ENCODE results near the gene POLR1B. TPM values are rescaled to one million over a fixed set of nuclear protein-coding genes. Genes with fewer than 3 reads are reported as not detected.
"Not testable (repeated sequence)": the region's sequence is repeated elsewhere in the genome, so short reads cannot be mapped to it uniquely, and the experiment has no call there.

The POLR1B gene
- polyA plus RNA-seq, 2 donors: 5.7 to 7.5 TPM

GRCh38 chr2:112539306-112539705, 3.0 kb upstream of the POLR1B start:
- Histone ChIP-seq H3K36me3 (ENCODE audit: control insufficient read depth in 2 of 2, insufficient read depth in 2 of 2, low read length in 1 of 2) (no peaks in the 10 kb centered on the region), H3K4me3 (ENCODE audit: low read depth in 1 of 2, low read length in 2 of 2) (no peak overlapping the region), H3K4me1 (ENCODE audit: control insufficient read depth in 2 of 2, insufficient read depth in 2 of 2, low read length in 1 of 2) (peaks cover 0 to 6% of the 10 kb centered on the region in 2 donors), H3K9me3 (ENCODE audit: control insufficient read depth in 2 of 2, insufficient read depth in 1 of 2, low read depth in 1 of 2, low read length in 1 of 2) (no peaks in the 10 kb centered on the region), H3K27me3 (ENCODE audit: control insufficient read depth in 1 of 2, insufficient read depth in 2 of 2, low read length in 2 of 2) (no peaks in the 10 kb centered on the region), H3K27ac (ENCODE audit: low read depth in 2 of 2, low read length in 1 of 2) (no peak overlapping the region)
- WGBS, 2 donors: 57 to 66% methylated on average over 2 of the region's 2 CpGs

- 44 to 45% methylated on average over 2 of the region's 2 CpGs for WGBS, 2 donors
- Histone ChIP-seq H3K4me1 (ENCODE audit: control insufficient read depth in 2 of 2, insufficient read depth in 2 of 2, low read length in 1 of 2) (peaks cover 0 to 6% of the 10 kb centered on the region in 2 donors), H3K9me3 (ENCODE audit: control insufficient read depth in 2 of 2, insufficient read depth in 1 of 2, low read depth in 1 of 2, low read length in 1 of 2) (no peaks in the 10 kb centered on the region), H3K27ac (ENCODE audit: low read depth in 2 of 2, low read length in 1 of 2) (no peak overlapping the region), H3K27me3 (ENCODE audit: control insufficient read depth in 1 of 2, insufficient read depth in 2 of 2, low read length in 2 of 2) (no peaks in the 10 kb centered on the region), H3K4me3 (ENCODE audit: low read depth in 1 of 2, low read length in 2 of 2) (no peak overlapping the region), H3K36me3 (ENCODE audit: control insufficient read depth in 2 of 2, insufficient read depth in 2 of 2, low read length in 1 of 2) (no peaks in the 10 kb centered on the region)
Measured at GRCh38 chr2:112540906-112541305, 1.4 kb upstream of the POLR1B start.

DNA sequence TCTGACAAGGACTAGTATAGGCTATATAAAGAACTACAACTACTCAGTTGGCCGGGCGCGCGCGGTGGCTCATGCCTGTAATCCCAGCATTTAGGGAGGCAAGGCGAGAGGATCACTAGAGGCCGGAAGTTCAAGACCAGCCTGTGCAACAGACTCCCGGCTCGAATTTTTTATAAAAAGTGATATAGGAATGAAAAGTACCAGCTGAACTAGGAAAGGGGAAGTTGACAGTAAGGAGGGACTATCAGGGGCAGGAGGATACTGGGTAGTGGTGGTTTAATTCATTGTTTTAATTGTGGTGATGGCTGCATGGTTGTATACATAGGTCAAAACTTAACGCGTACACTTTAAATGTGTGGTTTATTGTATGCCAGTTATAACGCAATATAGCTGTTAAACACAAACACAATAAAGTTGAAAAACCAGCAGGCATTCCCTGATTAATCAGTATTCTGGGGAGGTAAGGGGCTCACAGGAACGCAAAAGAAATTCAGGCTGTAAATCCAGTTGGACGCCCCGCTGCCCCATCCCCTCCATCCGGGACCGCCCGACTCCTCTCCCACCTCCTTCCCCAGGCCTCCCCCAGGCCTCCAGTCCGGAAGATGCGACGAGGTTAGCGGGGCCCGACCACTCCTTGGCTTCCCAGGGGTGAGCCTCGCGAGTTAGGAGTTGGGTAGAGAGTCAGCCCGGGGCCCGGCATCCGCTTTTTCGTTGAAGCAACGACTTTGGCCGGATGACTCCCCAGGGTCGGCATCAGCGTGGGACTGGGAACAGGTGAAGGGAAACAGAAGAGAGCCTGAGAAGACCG, 746 bp upstream of the POLR1B start:
- Histone ChIP-seq H3K4me3 (ENCODE audit: low read depth in 1 of 2, low read length in 2 of 2) (peak overlapping the region; percentile 73 to 75), H3K36me3 (ENCODE audit: control insufficient read depth in 2 of 2, insufficient read depth in 2 of 2, low read length in 1 of 2) (peaks cover 0 to 2% of the 10 kb centered on the region in 2 donors), H3K27me3 (ENCODE audit: control insufficient read depth in 1 of 2, insufficient read depth in 2 of 2, low read length in 2 of 2) (no peaks in the 10 kb centered on the region), H3K27ac (ENCODE audit: low read depth in 2 of 2, low read length in 1 of 2) (peak overlapping the region; percentile 89 to 95), H3K4me1 (ENCODE audit: control insufficient read depth in 2 of 2, insufficient read depth in 2 of 2, low read length in 1 of 2) (peaks cover 0 to 6% of the 10 kb centered on the region in 2 donors), H3K9me3 (ENCODE audit: control insufficient read depth in 2 of 2, insufficient read depth in 1 of 2, low read depth in 1 of 2, low read length in 1 of 2) (no peaks in the 10 kb centered on the region)
- 16 to 19% methylated on average over 34 of the region's 34 CpGs for WGBS, 2 donors

- H3K27ac ChIP-seq (ENCODE audit: low read depth in 2 of 2, low read length in 1 of 2): peak overlapping the region in 1 of 2 donors; percentile 21
- H3K4me1 ChIP-seq (ENCODE audit: control insufficient read depth in 2 of 2, insufficient read depth in 2 of 2, low read length in 1 of 2): peaks cover 0 to 6% of the 10 kb centered on the region in 2 donors
- peak overlapping the region; percentile 73 to 75 for H3K4me3 ChIP-seq (ENCODE audit: low read depth in 1 of 2, low read length in 2 of 2)
- no peaks in the 10 kb centered on the region for H3K9me3 ChIP-seq (ENCODE audit: control insufficient read depth in 2 of 2, insufficient read depth in 1 of 2, low read depth in 1 of 2, low read length in 1 of 2)
- H3K27me3 ChIP-seq (ENCODE audit: control insufficient read depth in 1 of 2, insufficient read depth in 2 of 2, low read length in 2 of 2): no peaks in the 10 kb centered on the region
- 4% methylated on average over 18 of the region's 18 CpGs for WGBS, 2 donors
- H3K36me3 ChIP-seq (ENCODE audit: control insufficient read depth in 2 of 2, insufficient read depth in 2 of 2, low read length in 1 of 2): peaks cover 0 to 7% of the 10 kb centered on the region in 2 donors
Measured at GRCh38 chr2:112542984-112543661, 858 bp downstream of the POLR1B start.

DNA sequence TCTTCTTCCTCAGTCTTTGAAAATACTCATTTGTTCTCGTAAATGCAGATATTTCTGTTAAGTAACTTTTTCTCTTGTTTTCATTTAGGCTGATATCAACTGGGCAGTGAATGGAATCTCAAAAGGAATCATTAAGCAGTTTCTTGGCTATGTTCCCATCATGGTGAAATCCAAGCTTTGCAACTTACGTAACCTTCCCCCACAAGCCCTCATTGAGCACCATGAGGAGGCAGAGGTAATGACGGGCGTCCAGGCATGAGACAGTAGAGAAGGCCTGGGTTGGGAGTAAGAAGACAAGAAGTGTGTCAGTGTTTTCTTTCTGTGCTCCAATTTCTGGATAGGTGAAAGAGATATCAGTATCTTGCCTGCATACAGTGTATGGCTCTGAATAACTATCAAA, 5.1 kb downstream of the POLR1B start:
- Histone ChIP-seq H3K4me1 (ENCODE audit: control insufficient read depth in 2 of 2, insufficient read depth in 2 of 2, low read length in 1 of 2) (peaks cover 0 to 6% of the 10 kb centered on the region in 2 donors), H3K4me3 (ENCODE audit: low read depth in 1 of 2, low read length in 2 of 2) (no peak overlapping the region), H3K9me3 (ENCODE audit: control insufficient read depth in 2 of 2, insufficient read depth in 1 of 2, low read depth in 1 of 2, low read length in 1 of 2) (no peaks in the 10 kb centered on the region), H3K27ac (ENCODE audit: low read depth in 2 of 2, low read length in 1 of 2) (no peak overlapping the region), H3K27me3 (ENCODE audit: control insufficient read depth in 1 of 2, insufficient read depth in 2 of 2, low read length in 2 of 2) (no peaks in the 10 kb centered on the region), H3K36me3 (ENCODE audit: control insufficient read depth in 2 of 2, insufficient read depth in 2 of 2, low read length in 1 of 2) (peaks cover 8 to 14% of the 10 kb centered on the region in 2 donors)
- WGBS, 2 donors: 84 to 87% methylated on average over 4 of the region's 4 CpGs

DNA sequence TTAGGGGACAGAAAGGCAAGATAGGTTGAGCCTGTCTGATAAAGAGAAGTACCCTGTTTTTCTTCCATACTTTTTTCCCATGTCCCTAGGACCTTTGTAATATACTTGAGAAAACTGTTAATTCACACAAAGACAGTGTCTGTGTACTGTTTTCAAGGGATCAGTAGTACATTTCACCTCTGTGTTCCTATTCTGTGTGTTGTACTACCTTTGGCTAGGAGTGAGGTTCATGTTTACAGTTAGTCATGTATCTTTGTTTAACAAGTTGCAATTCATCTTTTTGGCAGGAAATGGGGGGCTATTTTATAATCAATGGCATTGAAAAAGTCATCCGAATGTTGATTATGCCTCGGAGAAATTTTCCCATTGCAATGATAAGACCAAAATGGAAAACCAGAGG, 6.7 kb downstream of the POLR1B start:
- peaks cover 12 to 18% of the 10 kb centered on the region in 2 donors for H3K36me3 ChIP-seq (ENCODE audit: control insufficient read depth in 2 of 2, insufficient read depth in 2 of 2, low read length in 1 of 2)
- 94 to 97% methylated on average over 2 of the region's 2 CpGs for WGBS, 2 donors
- H3K27ac ChIP-seq (ENCODE audit: low read depth in 2 of 2, low read length in 1 of 2): no peak overlapping the region

GRCh38 chr2:112566104-112566503, 23.8 kb downstream of the POLR1B start:
- Histone ChIP-seq H3K4me1 (ENCODE audit: control insufficient read depth in 2 of 2, insufficient read depth in 2 of 2, low read length in 1 of 2) (no peaks in the 10 kb centered on the region), H3K4me3 (ENCODE audit: low read depth in 1 of 2, low read length in 2 of 2) (no peak overlapping the region), H3K27ac (ENCODE audit: low read depth in 2 of 2, low read length in 1 of 2) (no peak overlapping the region), H3K36me3 (ENCODE audit: control insufficient read depth in 2 of 2, insufficient read depth in 2 of 2, low read length in 1 of 2) (peaks cover 14 to 23% of the 10 kb centered on the region in 2 donors), H3K9me3 (ENCODE audit: control insufficient read depth in 2 of 2, insufficient read depth in 1 of 2, low read depth in 1 of 2, low read length in 1 of 2) (no peaks in the 10 kb centered on the region), H3K27me3 (ENCODE audit: control insufficient read depth in 1 of 2, insufficient read depth in 2 of 2, low read length in 2 of 2) (no peaks in the 10 kb centered on the region)
- 80 to 84% methylated on average over 3 of the region's 3 CpGs for WGBS, 2 donors

More for the DNA sequence above, 6.7 kb downstream of the POLR1B start:
- Histone ChIP-seq H3K27me3 (ENCODE audit: control insufficient read depth in 1 of 2, insufficient read depth in 2 of 2, low read length in 2 of 2) (no peaks in the 10 kb centered on the region), H3K4me3 (ENCODE audit: low read depth in 1 of 2, low read length in 2 of 2) (no peak overlapping the region), H3K9me3 (ENCODE audit: control insufficient read depth in 2 of 2, insufficient read depth in 1 of 2, low read depth in 1 of 2, low read length in 1 of 2) (no peaks in the 10 kb centered on the region), H3K4me1 (ENCODE audit: control insufficient read depth in 2 of 2, insufficient read depth in 2 of 2, low read length in 1 of 2) (no peaks in the 10 kb centered on the region)

DNA sequence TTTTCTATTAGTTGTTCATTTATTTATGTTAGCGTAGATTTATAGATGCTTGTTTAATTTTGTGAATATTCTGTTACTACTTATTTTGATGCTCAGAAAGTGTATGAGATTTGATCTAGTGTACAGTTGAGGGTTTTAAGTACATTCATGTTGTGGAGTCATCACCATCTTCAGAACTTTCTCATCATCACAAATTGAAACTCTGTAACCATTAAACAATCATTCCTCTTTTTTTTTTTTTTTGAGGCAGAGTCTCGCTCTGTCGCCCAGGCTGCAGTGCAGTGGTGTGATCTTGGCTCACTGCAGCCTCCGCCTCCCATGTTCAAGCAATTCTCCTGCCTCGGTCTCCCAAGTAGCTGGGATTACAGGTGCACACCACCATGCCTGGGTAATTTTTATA, 24.2 kb downstream of the POLR1B start:
- H3K27me3 ChIP-seq (ENCODE audit: control insufficient read depth in 1 of 2, insufficient read depth in 2 of 2, low read length in 2 of 2); H3K4me3 ChIP-seq (ENCODE audit: low read depth in 1 of 2, low read length in 2 of 2); H3K27ac ChIP-seq (ENCODE audit: low read depth in 2 of 2, low read length in 1 of 2); H3K4me1 ChIP-seq (ENCODE audit: control insufficient read depth in 2 of 2, insufficient read depth in 2 of 2, low read length in 1 of 2); H3K9me3 ChIP-seq (ENCODE audit: control insufficient read depth in 2 of 2, insufficient read depth in 1 of 2, low read depth in 1 of 2, low read length in 1 of 2): not testable (repeated sequence)
- peaks cover 14 to 23% of the 10 kb centered on the region in 2 donors for H3K36me3 ChIP-seq (ENCODE audit: control insufficient read depth in 2 of 2, insufficient read depth in 2 of 2, low read length in 1 of 2)
- WGBS, 2 donors: 96 to 97% methylated on average over 5 of the region's 5 CpGs

DNA sequence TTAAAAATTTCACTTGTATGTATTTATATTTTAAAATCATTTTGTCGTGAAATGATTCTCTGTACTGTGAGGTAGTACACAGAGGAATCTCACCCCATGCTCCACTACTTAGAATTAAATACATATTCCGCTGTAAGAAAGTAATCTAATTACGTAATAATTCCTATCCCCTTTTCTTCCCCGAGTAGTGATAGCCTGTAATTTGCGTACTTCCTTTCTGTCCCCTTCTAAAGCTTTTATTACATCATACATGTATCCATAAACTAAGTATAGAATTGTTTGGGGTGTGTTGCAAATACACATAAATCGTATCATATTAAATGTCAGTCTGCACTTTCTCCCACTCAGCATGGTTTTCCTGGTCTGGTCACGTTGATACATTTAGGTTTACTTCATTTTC, 29.7 kb downstream of the POLR1B start:
- WGBS, 2 donors: 83 to 86% methylated on average over 7 of the region's 7 CpGs
- Histone ChIP-seq H3K4me1 (ENCODE audit: control insufficient read depth in 2 of 2, insufficient read depth in 2 of 2, low read length in 1 of 2) (no peaks in the 10 kb centered on the region), H3K36me3 (ENCODE audit: control insufficient read depth in 2 of 2, insufficient read depth in 2 of 2, low read length in 1 of 2) (peaks cover 20 to 26% of the 10 kb centered on the region in 2 donors), H3K27me3 (ENCODE audit: control insufficient read depth in 1 of 2, insufficient read depth in 2 of 2, low read length in 2 of 2) (no peaks in the 10 kb centered on the region), H3K27ac (ENCODE audit: low read depth in 2 of 2, low read length in 1 of 2) (no peak overlapping the region), H3K4me3 (ENCODE audit: low read depth in 1 of 2, low read length in 2 of 2) (no peak overlapping the region), H3K9me3 (ENCODE audit: control insufficient read depth in 2 of 2, insufficient read depth in 1 of 2, low read depth in 1 of 2, low read length in 1 of 2) (no peaks in the 10 kb centered on the region)
